ENCODE data around the gene SUPV3L1. TPM values are rescaled to one million over a fixed set of nuclear protein-coding genes. Genes with fewer than 3 reads are reported as not detected.
A peak's percentile ranks its signal among the peaks of the same experiment; 100 is the strongest.

SUPV3L1 gene
- total and polyA plus RNA-seq, 9 of the 15 experiments (the other 6 are each of a cell fraction or from before 2014, with no cell fraction given), result 45.2 to 156 (median 92.6) TPM

DNA sequence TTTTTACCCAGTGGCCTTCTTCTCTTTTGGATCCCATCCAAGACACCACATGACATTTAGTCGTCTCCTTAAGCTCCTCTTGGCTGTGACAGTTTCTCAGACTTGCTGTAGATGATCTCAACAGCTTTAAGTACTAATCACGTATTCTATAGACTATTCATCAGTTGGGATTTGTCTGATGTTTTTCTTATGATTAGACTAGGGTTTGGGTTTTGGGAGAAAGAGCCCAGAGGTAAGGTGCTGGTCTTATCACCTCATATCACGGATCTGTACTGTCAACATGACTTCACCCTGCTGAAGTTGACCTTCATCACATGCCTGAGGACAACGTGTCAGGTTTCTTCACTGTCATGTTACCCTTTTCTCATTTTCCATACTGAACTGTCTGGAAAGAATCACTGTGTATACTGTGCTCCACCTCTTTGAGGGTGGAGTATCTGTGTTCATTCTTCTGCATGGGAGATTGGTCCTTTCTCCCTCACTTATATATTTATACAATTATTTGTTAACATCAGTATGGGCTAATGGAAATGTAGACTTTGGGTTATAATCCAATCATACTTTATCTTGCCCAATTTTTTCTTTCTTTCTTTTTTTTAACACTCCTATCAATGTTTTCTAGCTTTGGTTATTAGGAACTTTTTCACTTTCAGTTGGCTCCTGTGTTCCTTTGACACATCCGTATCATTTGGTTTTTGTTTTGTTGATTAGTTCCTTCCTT lies 33.7 kb downstream of the SUPV3L1 start (continued):
- TF ChIP-seq ZHX1 (conservative IDR thresholded peaks at IDR 0.05; ENCODE audit: low read length), result no peak
- no peak for TF ChIP-seq SRF (CRISPR knock-in tag; IDR thresholded peaks at IDR 0.05)
- TF ChIP-seq BRF2 (IDR thresholded peaks at IDR 0.05; ENCODE audit: borderline replicate concordance, insufficient read depth, insufficient read length), result no peak
- no peak for TF ChIP-seq THRAP3 (IDR thresholded peaks at IDR 0.05; ENCODE audit: borderline replicate concordance)
- TF ChIP-seq, protein P1, sequence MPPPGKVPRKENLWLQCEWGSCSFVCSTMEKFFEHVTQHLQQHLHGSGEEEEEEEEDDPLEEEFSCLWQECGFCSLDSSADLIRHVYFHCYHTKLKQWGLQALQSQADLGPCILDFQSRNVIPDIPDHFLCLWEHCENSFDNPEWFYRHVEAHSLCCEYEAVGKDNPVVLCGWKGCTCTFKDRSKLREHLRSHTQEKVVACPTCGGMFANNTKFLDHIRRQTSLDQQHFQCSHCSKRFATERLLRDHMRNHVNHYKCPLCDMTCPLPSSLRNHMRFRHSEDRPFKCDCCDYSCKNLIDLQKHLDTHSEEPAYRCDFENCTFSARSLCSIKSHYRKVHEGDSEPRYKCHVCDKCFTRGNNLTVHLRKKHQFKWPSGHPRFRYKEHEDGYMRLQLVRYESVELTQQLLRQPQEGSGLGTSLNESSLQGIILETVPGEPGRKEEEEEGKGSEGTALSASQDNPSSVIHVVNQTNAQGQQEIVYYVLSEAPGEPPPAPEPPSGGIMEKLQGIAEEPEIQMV (tag; conservative IDR thresholded peaks at IDR 0.05; ENCODE audit: low read depth), result peak; percentile 6; the same call in 1 of the 2 replicates
- TF ChIP-seq ZNF766 (CRISPR knock-in tag; conservative IDR thresholded peaks at IDR 0.05), result peak; percentile 82; the same call in 1 of the 2 replicates
- no peak for TF ChIP-seq PTRF (tag; IDR thresholded peaks at IDR 0.05)
- TF ChIP-seq ELF4 (CRISPR knock-in tag; IDR thresholded peaks at IDR 0.05), result no peak
- TF ChIP-seq ZNF695 (CRISPR knock-in tag; IDR thresholded peaks at IDR 0.05), result no peak
- TF ChIP-seq FOSL1 (tag; conservative IDR thresholded peaks at IDR 0.05), result peak; percentile 49; the same call in 1 of the 2 replicates
- TF ChIP-seq ZKSCAN8 (CRISPR knock-in tag; IDR thresholded peaks at IDR 0.05), result no peak
- 0 out of 2 replicates have a peak, but pooled peaks have one; percentile 17 for TF ChIP-seq CBFA2T3 (IDR thresholded peaks at IDR 0.05)
- TF ChIP-seq NCOA6 (IDR thresholded peaks at IDR 0.05), result no peak
- peak; percentile 92 for TF ChIP-seq FOXJ2 (tag; IDR thresholded peaks at IDR 0.05)
- TF ChIP-seq MNT (conservative IDR thresholded peaks at IDR 0.05), result peak in 1 of 2 experiments; percentile 76; a peak in 3 of 4 replicates
- no peak for TF ChIP-seq ZNF274 (IDR thresholded peaks at IDR 0.05; ENCODE audit: borderline replicate concordance, low read depth, low read length)
- peak; percentile 54; the same call in 1 of the 2 replicates for TF ChIP-seq NFE2 (IDR thresholded peaks at IDR 0.05; ENCODE audit: low read depth)
- TF ChIP-seq ZC3H4 (CRISPR knock-in tag; IDR thresholded peaks at IDR 0.05; ENCODE audit: borderline replicate concordance), result no peak
- no peak for TF ChIP-seq ZNF354B (CRISPR knock-in tag; IDR thresholded peaks at IDR 0.05)
- peak; percentile 69; the same call in 1 of the 2 replicates for TF ChIP-seq ZNF197 (CRISPR knock-in tag; IDR thresholded peaks at IDR 0.05; ENCODE audit: low read depth)
- TF ChIP-seq TAF1 (IDR thresholded peaks at IDR 0.05; ENCODE audit: control insufficient read depth, extremely low read depth, insufficient read depth, low read length, severe bottlenecking), result no peak

Measured in K562 (cell line).